Pons (tissue), 1 donor: ENCODE results near the gene APBA2.

ENCODE experiments used
- DNase-seq: peaks from one replicate; pipeline ENCODE4 v3.0.0-alpha.2; 2016; ENCODE audit warnings: low spot score

APBA2 gene

DNA sequence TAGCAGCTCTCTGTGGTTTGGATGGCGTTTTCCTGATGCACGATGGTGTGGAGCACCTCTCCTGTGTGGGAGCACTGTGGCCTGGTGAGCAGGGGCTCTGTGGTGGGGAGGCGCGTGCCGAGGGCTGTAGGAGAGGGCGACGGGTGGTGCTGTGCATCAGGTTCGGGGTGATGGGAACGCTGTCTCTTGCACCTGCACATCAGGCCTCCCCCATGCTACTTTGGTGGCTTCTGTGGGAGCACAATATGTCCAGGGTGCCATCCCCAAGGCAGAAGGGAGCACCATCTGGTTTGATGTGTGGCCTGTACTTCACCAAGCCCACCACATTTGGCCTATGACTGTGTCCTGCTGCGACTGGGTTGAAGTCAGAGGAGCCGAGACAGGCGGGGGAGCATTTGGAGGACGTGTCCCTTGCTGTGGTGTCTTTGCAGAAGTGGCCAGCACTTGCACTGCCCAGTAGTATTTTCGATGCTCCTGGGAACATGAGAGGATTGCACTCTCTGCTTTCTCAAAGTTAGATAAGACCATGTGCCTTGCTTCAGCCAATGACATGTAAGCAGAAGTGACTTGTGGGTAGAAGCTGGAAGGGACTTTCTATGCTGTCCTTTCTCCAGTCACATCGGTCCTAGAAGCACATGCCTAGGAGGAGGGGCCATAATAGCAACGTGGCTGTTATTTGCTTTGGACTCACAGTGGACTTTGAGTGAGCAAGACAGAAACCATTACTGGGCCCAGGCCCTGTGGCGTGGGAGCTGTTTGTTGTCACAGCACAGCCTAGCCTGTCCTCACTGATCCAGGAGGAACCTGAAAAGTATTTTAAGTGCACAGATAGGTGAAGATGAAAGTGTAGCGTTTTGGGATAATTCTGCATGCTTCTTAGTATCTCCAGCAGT, 72.1 kb downstream of the APBA2 start:
- DNase-seq = no peak

GRCh38 chr15:28959326-28959725, 73.6 kb downstream of the APBA2 start:
- no peak for DNase-seq

GRCh38 chr15:28960979-28961378, 75.2 kb downstream of the APBA2 start:
- no peak for DNase-seq

DNA sequence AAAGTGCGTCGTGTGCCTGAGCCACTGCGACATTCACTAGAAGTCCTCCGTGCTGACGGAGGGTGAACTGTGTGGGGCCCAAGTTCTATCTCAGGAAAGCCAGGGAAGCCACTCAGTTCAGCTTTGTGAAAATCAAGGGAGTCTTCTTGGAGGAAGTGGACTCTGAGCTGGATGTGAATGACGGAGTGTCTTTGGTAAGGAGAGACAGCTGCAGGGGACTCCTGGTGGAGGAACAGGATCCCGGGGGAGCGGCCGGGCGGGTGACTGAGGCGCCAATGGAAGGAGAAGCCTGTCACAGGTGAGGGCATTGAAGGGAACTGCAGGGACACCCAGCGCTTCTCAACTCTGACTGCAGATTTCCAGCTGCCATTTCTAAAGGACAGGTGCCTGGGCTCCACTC, 75.6 kb downstream of the APBA2 start:
- no peak for DNase-seq

DNA sequence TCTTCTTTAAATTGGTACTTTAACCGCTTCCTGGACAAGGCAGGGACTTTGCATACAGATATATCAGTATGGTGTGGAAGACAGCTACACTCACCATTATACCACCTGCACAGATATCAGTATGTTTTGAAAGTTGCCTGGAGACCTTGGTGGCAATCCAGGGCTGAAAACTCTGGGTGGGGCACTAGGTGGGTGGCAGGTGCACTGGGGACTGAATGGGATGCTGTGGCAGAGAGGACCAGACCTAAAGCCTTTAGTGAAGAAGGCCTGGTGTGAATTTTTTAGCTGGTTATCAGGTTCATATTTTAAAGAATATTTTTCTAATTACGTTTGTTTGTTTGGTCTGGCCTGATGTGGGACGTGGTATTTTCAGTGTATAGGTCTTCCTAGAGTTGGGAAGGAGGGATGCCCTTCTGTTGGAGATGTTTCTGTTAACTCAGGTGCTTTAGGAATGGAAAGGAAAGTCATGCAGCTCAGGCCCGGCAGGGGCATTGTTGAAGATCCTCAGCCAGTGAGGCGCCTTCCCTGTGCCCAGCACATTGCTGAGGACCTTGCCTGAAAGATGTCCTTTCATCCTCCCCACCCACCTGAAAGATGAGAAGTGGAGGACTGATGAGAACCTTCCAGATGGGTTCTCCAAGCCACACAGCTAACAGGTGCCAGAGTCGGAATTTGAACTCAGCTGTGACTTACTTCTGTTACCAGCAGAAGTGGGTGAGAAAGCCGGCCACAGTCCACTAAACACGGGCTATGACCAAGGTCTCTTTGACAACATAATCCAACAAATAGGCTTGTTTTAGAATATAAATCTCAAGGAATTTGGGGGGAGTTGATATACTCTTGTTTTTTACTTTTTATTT, 77.3 kb downstream of the APBA2 start:
- DNase-seq = no peak

DNA sequence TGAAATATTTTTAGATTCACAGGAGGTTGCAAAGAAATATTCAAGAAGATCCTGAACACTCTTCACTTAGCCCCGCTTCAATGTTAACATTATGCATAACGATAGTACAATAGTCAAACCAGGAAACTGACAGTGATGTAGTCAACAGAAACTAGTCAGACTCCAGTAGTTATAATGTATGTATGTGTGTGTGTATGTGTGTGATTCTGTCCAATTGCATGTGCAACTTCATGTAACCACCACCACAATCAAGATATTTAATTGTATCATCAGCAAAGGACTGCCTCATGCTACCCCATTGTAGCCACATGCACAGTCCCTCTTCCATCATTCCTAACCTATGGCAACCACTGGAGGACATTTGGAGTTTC, 77.9 kb downstream of the APBA2 start:
- DNase-seq = no peak

DNA sequence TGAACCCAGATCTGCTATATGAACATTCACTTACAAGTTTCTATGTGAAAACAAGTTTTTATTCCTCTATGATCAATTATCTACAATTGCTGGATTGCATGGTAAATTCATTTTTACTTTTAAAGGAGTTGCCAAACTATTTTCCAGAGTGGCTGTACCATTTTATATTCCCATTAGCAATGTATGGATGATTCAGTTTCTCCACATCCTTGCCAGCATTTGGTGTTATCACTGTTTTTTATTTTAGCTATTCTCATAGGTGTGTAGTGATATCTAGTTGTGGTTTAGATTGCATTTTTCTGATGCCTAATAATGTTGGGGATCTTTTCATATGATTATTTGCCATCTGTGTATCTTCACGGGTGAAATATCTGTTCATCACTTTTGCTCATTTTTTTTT, 78.3 kb downstream of the APBA2 start:
- DNase-seq = no peak

GRCh38 chr15:28967066-28967465, 81.3 kb downstream of the APBA2 start:
- DNase-seq = no peak

DNA sequence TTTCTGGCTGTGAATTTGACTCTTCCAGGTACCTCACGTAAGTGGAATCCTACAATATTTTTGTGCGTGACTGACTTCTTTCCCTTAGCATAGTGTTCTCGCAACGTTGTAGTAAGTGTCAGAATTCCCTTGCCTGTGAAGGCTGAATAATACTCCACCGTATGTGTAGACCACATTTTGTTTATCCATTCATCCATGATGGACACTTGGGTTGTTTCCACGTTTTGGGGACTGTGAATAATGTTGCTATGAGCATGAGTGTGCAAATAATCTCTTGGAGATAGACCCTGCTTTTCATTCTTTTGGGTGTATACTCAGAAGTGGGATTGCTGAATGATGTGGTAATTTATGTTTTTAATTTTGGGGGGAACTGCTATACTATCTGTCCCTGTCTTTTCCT, 82.2 kb downstream of the APBA2 start:
- no peak for DNase-seq

- peak; percentile 52 for DNase-seq
Observed at GRCh38 chr15:28969511-28970085, 83.8 kb downstream of the APBA2 start.

DNA sequence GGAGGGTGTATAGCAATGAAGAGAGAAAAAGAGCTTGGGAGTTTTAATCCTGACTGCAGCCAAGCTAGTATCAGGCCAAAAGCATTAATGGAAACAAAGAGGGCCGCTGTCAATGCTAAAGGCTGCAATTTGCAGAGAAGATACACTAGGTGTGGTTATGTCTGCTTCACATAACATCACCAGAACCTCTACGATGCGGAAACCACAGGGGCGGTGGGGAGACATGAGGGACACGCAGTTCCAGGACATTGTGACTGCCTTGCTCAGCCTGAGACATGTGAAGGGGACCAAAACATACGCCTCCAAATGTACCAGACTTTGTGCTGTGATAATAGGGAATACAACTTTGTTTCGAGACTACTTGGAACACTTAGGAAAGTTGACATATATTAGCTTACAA, 88.4 kb downstream of the APBA2 start:
- DNase-seq = no peak

DNA sequence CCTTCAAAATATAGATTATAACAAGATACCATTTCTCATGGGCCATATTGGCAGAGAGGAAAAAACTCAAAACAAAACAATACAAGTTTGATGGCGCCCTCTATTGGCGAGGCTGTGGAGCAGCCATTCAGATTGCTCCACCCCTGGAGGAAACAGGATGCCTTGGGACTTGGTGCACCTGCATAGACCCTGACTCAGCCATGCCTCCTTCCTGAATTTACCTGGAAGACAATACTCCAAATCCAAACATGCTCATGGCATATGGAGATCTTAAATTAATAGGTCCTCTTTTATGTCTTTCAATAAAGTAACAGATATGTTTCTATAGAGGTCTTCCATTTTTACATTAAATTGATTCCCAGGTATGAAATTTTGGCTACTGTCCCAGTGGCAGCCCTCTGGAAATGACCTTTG, 90.0 kb downstream of the APBA2 start:
- DNase-seq = peak; percentile 72

DNA sequence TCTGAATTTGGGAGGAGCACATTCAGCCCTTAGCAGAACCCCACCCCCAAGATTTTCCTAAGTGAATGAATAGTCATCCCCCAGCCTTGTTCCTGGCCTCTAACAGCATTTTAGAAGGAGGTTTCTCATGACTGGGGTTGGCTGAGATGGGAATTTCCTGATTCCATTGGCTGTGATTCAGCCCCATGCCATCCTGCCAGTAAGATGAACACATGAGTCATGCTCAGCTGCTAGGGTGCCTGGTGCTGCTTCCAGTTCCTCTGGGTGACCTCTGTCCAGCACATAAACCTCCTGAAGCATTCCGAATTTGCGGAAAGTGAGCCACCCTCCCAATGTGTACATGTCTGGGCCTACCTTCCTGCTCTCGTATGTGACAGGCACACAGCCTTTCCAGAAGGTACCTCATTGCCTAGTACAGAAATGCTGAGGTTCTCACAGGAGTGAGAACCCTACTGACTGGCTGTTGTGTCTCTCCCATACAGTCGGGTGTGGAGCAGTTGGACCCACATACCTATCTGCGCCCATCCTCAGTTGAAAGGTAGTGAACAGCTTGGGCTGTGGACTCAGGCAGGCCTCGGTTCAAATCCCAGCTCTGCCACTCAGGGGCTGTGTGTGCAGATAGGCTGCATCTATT, 91.7 kb downstream of the APBA2 start:
- peak; percentile 95 for DNase-seq

- no peak for DNase-seq
Observed at GRCh38 chr15:28978011-28978378, 92.2 kb downstream of the APBA2 start.

- DNase-seq = no peak
Observed at GRCh38 chr15:28978661-28979060, 92.9 kb downstream of the APBA2 start.

GRCh38 chr15:28979208-28979841, 93.6 kb downstream of the APBA2 start:
- no peak for DNase-seq

DNA sequence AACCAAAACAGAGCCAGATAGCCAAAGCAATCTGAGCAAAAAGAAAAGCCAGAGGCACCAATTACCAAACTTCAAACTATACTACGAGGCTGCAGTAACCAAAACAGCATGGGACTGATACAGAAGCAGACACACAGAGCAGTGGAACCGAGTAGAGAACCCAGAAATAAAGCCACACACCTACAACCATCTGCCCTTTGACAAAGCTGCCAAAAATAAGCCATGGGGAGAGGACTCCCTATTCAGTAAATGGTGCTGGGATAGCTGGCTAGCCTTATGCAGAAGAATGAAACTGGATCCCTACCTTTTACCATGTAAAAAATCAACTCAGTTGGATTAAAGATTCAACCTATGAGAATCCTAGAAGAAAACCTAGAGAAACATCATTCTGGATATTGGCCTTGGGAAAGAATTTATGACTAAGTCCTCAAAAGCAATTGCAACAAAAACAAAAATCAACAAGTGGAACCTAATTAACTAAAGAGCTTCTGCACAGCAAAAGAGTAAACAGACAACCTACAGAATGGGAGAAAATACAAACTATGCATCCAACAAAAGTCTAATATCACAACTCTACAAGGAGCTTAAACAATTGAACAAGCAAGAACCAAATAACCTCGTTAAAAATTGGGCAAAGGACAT, 95.1 kb downstream of the APBA2 start:
- no peak for DNase-seq

DNA sequence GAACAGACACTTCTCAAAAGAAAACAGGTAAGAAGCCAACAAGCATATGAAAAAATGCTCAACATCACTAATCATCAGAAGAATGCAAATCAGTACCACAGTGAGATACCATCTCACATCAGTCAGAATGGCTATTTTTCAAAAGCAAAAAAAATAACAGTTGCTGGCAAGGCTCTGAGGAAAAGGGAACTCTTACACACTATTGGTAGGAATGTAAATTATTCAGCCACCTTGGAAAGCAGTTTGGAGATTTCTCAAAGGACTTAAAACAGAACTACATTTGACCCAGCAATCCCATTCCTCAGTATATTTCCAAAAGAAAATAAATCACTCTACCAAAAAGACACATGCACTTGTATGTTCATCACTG, 95.6 kb downstream of the APBA2 start:
- no peak for DNase-seq

- DNase-seq = no peak
Observed at GRCh38 chr15:28981921-28982320, 96.1 kb downstream of the APBA2 start.

DNA sequence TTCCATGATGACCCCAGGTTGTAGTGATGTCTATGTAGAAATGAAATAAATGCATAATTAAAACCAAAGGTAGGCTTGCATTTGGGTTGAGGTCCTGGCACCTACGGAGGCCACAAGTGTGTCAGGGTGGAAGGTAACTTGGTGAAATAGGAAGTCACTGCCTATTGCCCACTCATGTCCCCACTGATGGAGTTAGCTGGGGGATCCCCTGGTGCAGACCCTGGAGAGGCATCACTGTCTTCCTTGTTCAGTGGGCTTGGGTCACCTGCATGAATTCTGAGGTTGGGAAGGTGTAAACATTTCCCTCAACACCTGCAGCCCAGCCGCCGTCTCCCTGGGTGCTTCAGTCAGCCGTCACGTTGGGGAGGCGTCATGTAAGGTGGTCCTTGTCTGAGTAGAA, 97.1 kb downstream of the APBA2 start:
- no peak for DNase-seq
